Skeletal muscle satellite cell (primary cell): Measurements from ENCODE around the gene AP2B1.

Experiments
- H3K27me3 ChIP-seq: 2 replicates; pipeline ENCODE4 v1.7.0; 2013; ENCODE audit warnings: low read length; ENCODE audit not compliant: control insufficient read depth, insufficient read depth
- H3K36me3 ChIP-seq: 2 replicates; pipeline ENCODE4 v1.7.0; 2013; ENCODE audit warnings: mild to moderate bottlenecking, control low read depth, low read length; ENCODE audit not compliant: insufficient read depth
- H3K4me1 ChIP-seq: 2 replicates; pipeline ENCODE4 v1.7.0; 2013; ENCODE audit warnings: low read length; ENCODE audit not compliant: control insufficient read depth, insufficient read depth
- H3K4me2 ChIP-seq: 2 replicates; pipeline ENCODE4 v1.7.0; 2013; ENCODE audit warnings: mild to moderate bottlenecking, low read length
- H3K4me3 ChIP-seq: 2 replicates; pipeline ENCODE4 v1.7.0; 2013; ENCODE audit warnings: low read length
- H3K9ac ChIP-seq: 2 replicates; pipeline ENCODE4 v1.7.0; 2013; ENCODE audit warnings: mild to moderate bottlenecking, low read depth, low read length, moderate library complexity
- H3K9me3 ChIP-seq: replicated peaks from 2 replicates; pipeline ENCODE4 v1.7.0; 2013; ENCODE audit warnings: mild to moderate bottlenecking, control low read depth, low read length

Gene AP2B1

DNA sequence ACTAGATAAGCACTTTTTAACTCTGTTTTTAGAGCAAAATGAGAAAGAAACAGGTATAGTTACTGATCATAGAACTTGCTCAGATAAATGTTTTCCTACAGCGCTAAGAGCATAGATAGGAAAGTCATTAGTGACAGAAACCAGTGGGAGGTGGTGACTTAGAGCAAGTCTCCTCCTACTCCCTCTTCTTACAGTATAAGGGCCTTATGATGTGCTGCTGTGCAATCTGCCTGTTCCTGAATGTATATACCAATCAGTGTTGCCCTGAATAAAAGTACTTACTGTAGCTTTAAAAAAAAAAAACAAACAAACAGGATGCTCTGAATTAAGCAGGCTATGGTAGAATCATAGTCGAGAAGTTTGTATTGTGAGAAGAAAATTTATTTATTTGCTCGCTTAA lies 121.0 kb downstream of the AP2B1 start:
- Histone ChIP-seq H3K4me3 (no peak overlapping the region), H3K9me3 (no peaks in the 10 kb centered on the region), H3K4me1 (peaks cover 7% of the 10 kb centered on the region), H3K27me3 (no peaks in the 10 kb centered on the region), H3K36me3 (peaks cover 33% of the 10 kb centered on the region), H3K4me2 (no peak overlapping the region), H3K9ac (no peak overlapping the region)

DNA sequence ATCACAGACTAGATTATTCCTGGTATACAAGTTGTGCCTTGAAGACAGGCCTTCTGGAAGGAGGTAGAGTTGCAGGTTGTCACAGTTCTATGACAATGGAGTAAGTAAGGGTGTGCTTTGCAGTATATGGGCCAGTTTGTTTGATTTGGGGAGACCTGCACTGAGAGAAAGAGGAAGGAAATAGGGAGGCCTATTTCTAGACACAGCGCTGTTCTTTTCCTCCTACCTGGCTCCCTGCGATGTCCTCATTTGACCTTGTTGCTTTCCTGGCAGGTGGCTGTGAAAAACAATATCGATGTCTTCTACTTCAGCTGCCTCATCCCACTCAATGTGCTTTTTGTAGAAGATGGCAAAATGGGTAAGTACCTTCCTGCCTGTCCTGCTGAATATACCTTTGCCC lies 121.8 kb downstream of the AP2B1 start:
- H3K36me3 ChIP-seq: peaks cover 38% of the 10 kb centered on the region
- no peaks in the 10 kb centered on the region for H3K27me3 ChIP-seq
- no peak overlapping the region for H3K4me3 ChIP-seq
- H3K9me3 ChIP-seq: no peaks in the 10 kb centered on the region
- H3K9ac ChIP-seq: no peak overlapping the region
- no peak overlapping the region for H3K4me2 ChIP-seq
- H3K4me1 ChIP-seq: peaks cover 15% of the 10 kb centered on the region

DNA sequence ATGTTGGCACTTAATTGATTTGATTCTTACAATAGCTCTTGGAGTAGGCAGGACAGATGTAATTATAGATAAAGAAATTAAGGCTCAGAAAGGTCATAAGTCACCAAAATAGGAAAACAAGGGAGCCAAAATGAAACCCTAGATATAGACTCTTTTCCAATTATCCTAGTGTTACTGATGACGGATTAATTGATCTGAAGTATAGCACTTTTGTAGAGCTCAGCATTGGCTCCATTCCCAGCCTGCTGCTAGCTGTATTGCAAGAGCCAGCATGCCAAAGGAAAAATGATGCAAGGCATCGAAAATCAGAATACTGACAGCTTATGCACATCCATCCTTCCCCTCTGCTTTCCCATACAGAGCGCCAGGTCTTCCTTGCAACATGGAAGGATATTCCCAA lies 122.8 kb downstream of the AP2B1 start:
- Histone ChIP-seq H3K4me1 (peaks cover 15% of the 10 kb centered on the region), H3K9ac (no peak overlapping the region), H3K27me3 (no peaks in the 10 kb centered on the region), H3K4me2 (no peak overlapping the region), H3K4me3 (no peak overlapping the region), H3K9me3 (no peaks in the 10 kb centered on the region), H3K36me3 (peaks cover 39% of the 10 kb centered on the region)

DNA sequence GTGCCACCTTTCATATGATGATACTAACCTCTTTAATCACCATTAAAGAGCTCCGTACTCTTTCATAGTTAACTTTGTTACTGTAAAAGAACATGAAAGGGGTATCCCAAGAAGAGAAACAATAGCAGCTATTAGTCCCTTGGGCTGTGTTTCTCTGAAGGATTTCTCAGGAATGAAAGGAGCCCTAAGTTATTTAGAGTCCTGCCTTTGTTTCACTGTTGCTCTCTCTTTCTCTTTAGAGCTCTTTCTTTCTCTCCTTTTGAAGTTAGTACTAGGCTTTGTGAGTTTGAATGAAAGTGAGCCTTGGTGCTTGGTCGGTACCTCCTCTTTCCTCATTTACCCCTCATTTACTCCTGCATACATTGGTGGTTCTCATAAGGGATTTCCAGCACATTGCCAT lies 123.8 kb downstream of the AP2B1 start:
- H3K9ac ChIP-seq: no peak overlapping the region
- no peak overlapping the region for H3K4me3 ChIP-seq
- peaks cover 15% of the 10 kb centered on the region for H3K4me1 ChIP-seq
- peaks cover 47% of the 10 kb centered on the region for H3K36me3 ChIP-seq
- no peaks in the 10 kb centered on the region for H3K9me3 ChIP-seq
- H3K4me2 ChIP-seq: no peak overlapping the region
- no peaks in the 10 kb centered on the region for H3K27me3 ChIP-seq

DNA sequence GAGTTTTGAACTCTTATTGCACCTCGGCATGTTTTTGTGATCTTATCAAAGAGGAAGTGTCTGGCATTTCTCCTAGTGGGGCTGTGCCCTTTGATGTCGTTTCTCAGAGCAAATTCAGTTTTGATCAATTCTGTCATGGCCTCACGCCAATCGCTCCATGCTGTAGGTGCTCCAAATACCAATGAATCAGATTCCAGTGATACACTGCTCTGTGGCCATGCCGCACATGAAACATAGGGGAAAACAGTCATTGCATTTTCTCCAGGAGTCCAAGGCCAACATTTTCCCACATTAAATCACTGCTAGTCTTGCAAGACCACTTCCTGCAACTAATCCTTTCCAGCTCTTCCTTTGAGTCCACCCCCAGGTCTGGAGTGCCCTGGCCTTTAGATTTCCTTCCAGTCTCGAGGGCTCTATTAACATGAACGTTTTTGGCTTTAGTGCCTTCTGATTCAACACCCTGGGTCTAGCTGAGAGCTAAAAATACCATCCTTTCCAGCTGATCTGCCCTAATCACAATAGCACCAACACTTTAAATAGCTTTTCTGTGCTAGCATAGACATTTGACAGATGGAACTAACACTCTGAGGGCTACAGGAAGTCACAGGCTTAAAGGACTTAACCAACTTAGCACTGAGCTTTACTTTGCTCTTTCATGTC lies 126.1 kb downstream of the AP2B1 start:
- Histone ChIP-seq H3K9ac (peak overlapping the region; percentile 56), H3K4me3 (no peak overlapping the region)

DNA sequence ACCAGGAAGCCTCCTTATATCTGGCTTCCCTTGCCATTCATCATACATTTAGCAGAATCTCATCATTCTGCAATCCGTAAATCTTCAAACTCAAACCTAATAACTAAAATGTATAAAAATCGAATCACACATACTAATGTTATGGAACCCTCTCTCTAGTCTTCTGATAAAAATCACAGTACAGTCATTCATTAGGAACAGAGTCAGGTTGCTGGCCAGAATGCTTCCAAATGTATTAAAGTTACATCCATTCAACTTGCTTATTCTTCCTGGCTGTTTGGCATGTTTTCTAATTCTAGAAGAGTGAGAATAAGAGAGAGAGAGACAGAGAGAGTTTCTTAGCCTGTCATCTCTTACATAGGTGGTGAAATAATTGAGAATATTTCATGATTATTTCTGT lies 127.9 kb downstream of the AP2B1 start:
- Histone ChIP-seq H3K4me2 (no peak overlapping the region), H3K4me3 (no peak overlapping the region), H3K9ac (no peak overlapping the region), H3K27me3 (no peaks in the 10 kb centered on the region), H3K36me3 (peaks cover 59% of the 10 kb centered on the region), H3K4me1 (peaks cover 34% of the 10 kb centered on the region), H3K9me3 (no peaks in the 10 kb centered on the region)

More for the DNA sequence above, 126.1 kb downstream of the AP2B1 start:
- Histone ChIP-seq H3K4me1 (peaks cover 34% of the 10 kb centered on the region), H3K27me3 (no peaks in the 10 kb centered on the region), H3K36me3 (peaks cover 57% of the 10 kb centered on the region), H3K9me3 (no peaks in the 10 kb centered on the region), H3K4me2 (no peak overlapping the region)

DNA sequence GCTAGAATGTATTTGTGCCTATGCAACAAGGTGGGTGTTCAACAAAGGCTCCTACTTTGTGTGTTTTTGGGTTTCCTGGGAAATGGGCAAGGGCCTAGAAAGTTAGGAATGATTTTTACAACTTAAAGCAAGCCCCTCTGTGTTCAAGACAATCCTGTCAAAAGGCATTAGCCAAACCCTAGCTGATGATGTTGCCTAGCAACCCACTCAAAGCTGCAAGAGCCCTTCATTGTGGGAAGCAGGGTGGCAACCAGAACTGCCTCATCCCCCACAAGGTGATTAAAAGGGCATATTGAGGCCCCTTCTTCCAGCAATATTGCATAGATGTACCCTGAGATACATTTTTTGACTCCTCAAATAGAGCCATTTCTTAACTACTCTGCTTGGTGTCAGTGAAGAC lies 128.3 kb downstream of the AP2B1 start:
- peaks cover 34% of the 10 kb centered on the region for H3K4me1 ChIP-seq
- no peaks in the 10 kb centered on the region for H3K9me3 ChIP-seq
- H3K4me2 ChIP-seq: no peak overlapping the region
- no peaks in the 10 kb centered on the region for H3K27me3 ChIP-seq
- H3K36me3 ChIP-seq: peaks cover 57% of the 10 kb centered on the region
- H3K4me3 ChIP-seq: no peak overlapping the region
- H3K9ac ChIP-seq: no peak overlapping the region

DNA sequence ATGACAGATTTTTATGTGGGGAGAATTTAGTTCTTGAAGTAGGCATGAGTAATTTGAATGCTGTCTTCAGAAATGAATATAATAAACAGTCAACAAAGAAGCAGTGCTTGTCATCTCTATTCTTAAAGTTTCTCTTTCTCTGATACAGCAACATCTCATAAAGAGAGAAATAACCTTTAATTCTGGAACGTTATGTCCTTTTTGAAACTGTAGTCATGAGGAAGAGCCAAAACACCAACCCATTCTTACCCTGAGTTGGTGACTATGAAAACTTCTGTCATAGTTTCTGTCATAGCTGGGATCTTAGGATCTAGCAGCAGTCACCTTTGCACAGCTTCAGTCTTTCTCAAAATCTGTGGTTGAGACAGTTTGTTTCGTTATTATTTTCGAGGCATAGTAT lies 129.1 kb downstream of the AP2B1 start:
- H3K9ac ChIP-seq: no peak overlapping the region
- no peak overlapping the region for H3K4me2 ChIP-seq
- H3K4me1 ChIP-seq: peaks cover 34% of the 10 kb centered on the region
- no peaks in the 10 kb centered on the region for H3K9me3 ChIP-seq
- H3K27me3 ChIP-seq: no peaks in the 10 kb centered on the region
- H3K4me3 ChIP-seq: no peak overlapping the region
- peaks cover 54% of the 10 kb centered on the region for H3K36me3 ChIP-seq

DNA sequence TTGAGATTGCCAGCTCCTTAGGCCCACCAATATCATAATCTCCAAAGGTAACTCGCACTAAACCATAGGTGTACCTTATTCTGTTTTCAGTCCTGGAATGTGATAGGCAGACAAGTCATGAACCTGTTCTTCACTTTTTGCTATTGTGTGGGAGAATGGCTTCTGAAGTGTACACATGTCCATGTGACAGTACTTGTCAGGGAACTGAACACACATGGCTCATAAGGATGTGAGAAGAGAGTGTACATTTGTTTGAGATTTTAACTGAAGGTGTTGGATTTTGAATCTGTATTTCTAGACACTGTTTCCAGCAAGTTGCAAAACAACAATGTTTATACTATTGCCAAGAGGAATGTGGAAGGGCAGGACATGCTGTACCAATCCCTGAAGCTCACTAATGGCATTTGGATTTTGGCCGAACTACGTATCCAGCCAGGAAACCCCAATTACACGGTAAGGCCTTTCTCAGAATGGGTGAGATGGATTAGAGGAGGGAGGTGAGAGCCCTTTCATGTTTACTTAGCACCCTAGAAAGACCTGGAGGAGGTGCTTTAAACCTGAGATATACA lies 129.9 kb downstream of the AP2B1 start:
- Histone ChIP-seq H3K4me1 (peaks cover 34% of the 10 kb centered on the region), H3K4me2 (peak overlapping the region; percentile 28), H3K9ac (no peak overlapping the region), H3K36me3 (peaks cover 55% of the 10 kb centered on the region), H3K9me3 (no peaks in the 10 kb centered on the region), H3K4me3 (no peak overlapping the region), H3K27me3 (no peaks in the 10 kb centered on the region)

DNA sequence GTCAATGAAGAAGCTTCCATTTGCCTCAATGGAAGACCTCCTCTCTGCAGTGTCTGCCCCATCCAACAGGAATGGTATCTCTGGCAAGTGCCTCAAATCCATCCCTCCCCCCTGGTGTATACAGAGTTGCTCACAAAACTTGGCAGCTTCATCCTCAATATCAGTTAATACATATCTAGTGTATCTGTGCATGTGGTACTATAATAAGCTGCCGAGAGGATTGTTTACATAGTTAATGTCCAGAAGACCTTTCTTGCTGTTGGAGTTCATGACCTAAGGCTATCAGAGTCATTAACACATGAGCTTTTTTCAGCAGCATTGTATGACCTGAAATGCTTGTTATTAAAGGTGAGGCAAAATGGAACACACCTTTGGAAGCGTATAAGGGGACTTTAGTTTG lies 130.4 kb downstream of the AP2B1 start:
- Histone ChIP-seq H3K9ac (no peak overlapping the region), H3K4me2 (peak overlapping the region; percentile 23), H3K4me1 (peaks cover 34% of the 10 kb centered on the region)

DNA sequence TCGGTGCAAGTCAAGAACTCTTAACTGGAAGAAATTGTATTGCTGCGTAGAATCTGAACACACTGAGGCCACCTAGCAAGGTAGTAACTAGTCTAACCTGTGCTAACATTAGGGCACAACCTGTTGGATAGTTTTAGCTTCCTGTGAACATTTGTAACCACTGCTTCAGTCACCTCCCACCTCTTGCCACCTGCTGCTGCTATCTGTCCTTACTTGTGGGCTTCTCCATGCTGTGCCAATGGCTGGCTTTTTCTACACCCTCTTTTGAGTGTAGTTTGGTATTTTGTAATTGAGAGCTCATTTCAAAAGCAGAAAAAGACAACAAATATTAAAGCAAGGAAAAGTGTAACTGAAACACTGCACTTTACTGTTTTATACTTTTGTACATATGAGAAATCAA lies 136.6 kb downstream of the AP2B1 start:
- Histone ChIP-seq H3K36me3 (peaks cover 58% of the 10 kb centered on the region), H3K4me3 (no peak overlapping the region), H3K9me3 (no peaks in the 10 kb centered on the region), H3K4me1 (peaks cover 20% of the 10 kb centered on the region), H3K4me2 (no peak overlapping the region), H3K27me3 (no peaks in the 10 kb centered on the region), H3K9ac (no peak overlapping the region)

More for the DNA sequence above, 130.4 kb downstream of the AP2B1 start:
- H3K27me3 ChIP-seq: no peaks in the 10 kb centered on the region
- H3K9me3 ChIP-seq: no peaks in the 10 kb centered on the region
- no peak overlapping the region for H3K4me3 ChIP-seq
- peaks cover 54% of the 10 kb centered on the region for H3K36me3 ChIP-seq

DNA sequence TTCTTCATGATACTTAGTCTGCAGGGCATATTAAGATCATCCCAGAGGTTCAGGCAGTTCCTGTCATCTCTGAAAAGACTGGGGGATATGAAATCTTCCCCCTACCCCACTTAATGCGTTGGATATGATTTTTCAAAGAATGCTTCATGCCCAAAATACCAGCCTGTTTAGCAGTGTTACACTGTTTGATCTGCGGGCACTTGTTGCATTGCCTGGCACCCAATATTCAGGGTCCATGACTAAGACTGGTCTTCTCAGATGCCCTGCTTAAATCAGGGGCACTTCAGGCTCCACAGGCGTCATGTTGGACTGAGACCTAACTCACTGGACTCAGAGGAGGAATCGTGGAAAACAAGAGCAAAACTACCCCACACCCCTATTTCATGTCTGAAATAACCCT lies 137.9 kb downstream of the AP2B1 start:
- no peak overlapping the region for H3K9ac ChIP-seq
- no peak overlapping the region for H3K4me2 ChIP-seq
- H3K4me3 ChIP-seq: no peak overlapping the region
- peaks cover 20% of the 10 kb centered on the region for H3K4me1 ChIP-seq
- H3K27me3 ChIP-seq: no peaks in the 10 kb centered on the region
- no peaks in the 10 kb centered on the region for H3K9me3 ChIP-seq
- H3K36me3 ChIP-seq: peaks cover 46% of the 10 kb centered on the region
